Mesenchymal stem cell (in vitro differentiated cells and primary cell): Measurements from ENCODE around the gene TAS1R1.

Experiments used
- DNase-seq: peaks from one replicate; pipeline ENCODE4 v3.0.0-alpha.2; 2013
- H2AFZ ChIP-seq: one replicate; pipeline ENCODE4 v1.6.1; 2013; ENCODE audit warnings: low read depth, mild to moderate bottlenecking, control low read depth, inconsistent platforms, low read length, moderate library complexity
- H2AK5ac ChIP-seq: 2 replicates; pipeline ENCODE4 v1.6.1; 2013; ENCODE audit warnings: low read length, moderate library complexity, mild to moderate bottlenecking, inconsistent platforms; ENCODE audit not compliant: severe bottlenecking
- H2BK120ac ChIP-seq: one replicate; pipeline ENCODE4 v1.6.1; 2013; ENCODE audit warnings: low read depth, mild to moderate bottlenecking, inconsistent platforms, low read length, moderate library complexity
- H2BK12ac ChIP-seq, 2 experiments: one replicate each; pipeline ENCODE4 v1.6.1; 2013; ENCODE audit warnings: inconsistent platforms in 2 of 2, low read length in 2 of 2, mild to moderate bottlenecking in 2 of 2, moderate library complexity in 2 of 2, control low read depth in 1 of 2
- H2BK15ac ChIP-seq: one replicate; pipeline ENCODE4 v1.6.1; 2013; ENCODE audit warnings: mild to moderate bottlenecking, low read depth, inconsistent platforms; ENCODE audit not compliant: poor library complexity, severe bottlenecking
- H2BK5ac ChIP-seq: 2 replicates; pipeline ENCODE4 v1.6.1; 2013; ENCODE audit warnings: low read depth, mild to moderate bottlenecking, low read length, control low read depth, inconsistent platforms; ENCODE audit not compliant: poor library complexity, severe bottlenecking
- H3K14ac ChIP-seq, 2 experiments: one replicate each; pipeline ENCODE4 v1.6.1; 2013; ENCODE audit warnings: inconsistent platforms in 2 of 2, low read length in 2 of 2, control low read depth in 1 of 2, mild to moderate bottlenecking in 1 of 2, moderate library complexity in 1 of 2
- H3K18ac ChIP-seq, 2 experiments: one replicate each; pipeline ENCODE4 v1.6.1; 2013; ENCODE audit warnings: inconsistent platforms in 2 of 2, low read length in 2 of 2, control low read depth in 1 of 2, low read depth in 1 of 2, mild to moderate bottlenecking in 1 of 2
- H3K23ac ChIP-seq, 2 experiments: one replicate each; pipeline ENCODE4 v1.6.1; 2013; ENCODE audit warnings: inconsistent platforms in 2 of 2, low read length in 2 of 2, mild to moderate bottlenecking in 2 of 2, moderate library complexity in 2 of 2, control low read depth in 1 of 2
- H3K27ac ChIP-seq: 2 replicates; pipeline ENCODE4 v1.5.1; 2013; ENCODE audit warnings: mild to moderate bottlenecking, moderate library complexity, low read length, control low read depth, inconsistent platforms; ENCODE audit not compliant: poor library complexity, severe bottlenecking
- H3K27me3 ChIP-seq, 2 experiments: 2 replicates each; pipeline versions ENCODE4 v1.6.1 to v1.7.0; 2013; ENCODE audit warnings: low read length in 2 of 2, mild to moderate bottlenecking in 2 of 2, moderate library complexity in 2 of 2, control low read depth in 1 of 2, inconsistent platforms in 1 of 2; ENCODE audit not compliant: control insufficient read depth in 1 of 2, insufficient read depth in 1 of 2
- H3K36me3 ChIP-seq, 2 experiments: 2 replicates each; pipeline versions ENCODE4 v1.6.1 to v1.7.0; 2013; ENCODE audit warnings: low read length in 2 of 2, control low read depth in 1 of 2, inconsistent platforms in 1 of 2, low read depth in 1 of 2, mild to moderate bottlenecking in 1 of 2; ENCODE audit not compliant: insufficient read depth in 2 of 2, control insufficient read depth in 1 of 2
- H3K4ac ChIP-seq, 2 experiments: one replicate each; pipeline ENCODE4 v1.6.1; 2013; ENCODE audit warnings: inconsistent platforms in 2 of 2, low read length in 2 of 2, mild to moderate bottlenecking in 2 of 2, moderate library complexity in 2 of 2, control low read depth in 1 of 2, low read depth in 1 of 2
- H3K4me1 ChIP-seq: 2 replicates; pipeline ENCODE4 v1.6.1; 2013; ENCODE audit warnings: low read depth, low read length, control low read depth; ENCODE audit not compliant: control insufficient read depth, insufficient read depth
- H3K4me2 ChIP-seq: 2 replicates; pipeline ENCODE4 v1.6.1; 2013; ENCODE audit warnings: low read length, mild to moderate bottlenecking, inconsistent platforms; ENCODE audit not compliant: poor library complexity, severe bottlenecking
- H3K4me3 ChIP-seq, 2 experiments: 2 replicates each; pipeline versions ENCODE4 v1.5.1 to v1.7.0; 2013; ENCODE audit warnings: low read length in 2 of 2, mild to moderate bottlenecking in 2 of 2, control low read depth in 1 of 2, low read depth in 1 of 2; ENCODE audit not compliant: insufficient read depth in 1 of 2
- H3K79me1 ChIP-seq: replicated peaks from 2 replicates; pipeline ENCODE4 v1.6.1; 2013; ENCODE audit warnings: mild to moderate bottlenecking, control low read depth, low read length, inconsistent platforms; ENCODE audit not compliant: poor library complexity, severe bottlenecking
- H3K9ac ChIP-seq: 2 replicates; pipeline ENCODE4 v1.7.0; 2013; ENCODE audit warnings: mild to moderate bottlenecking, low read length, moderate library complexity
- H3K9me3 ChIP-seq: 2 replicates; pipeline ENCODE4 v1.7.0; 2013; ENCODE audit warnings: mild to moderate bottlenecking, low read length; ENCODE audit not compliant: control insufficient read depth
- H4K8ac ChIP-seq: one replicate; pipeline ENCODE4 v1.6.1; 2013; ENCODE audit warnings: inconsistent platforms, mild to moderate bottlenecking, low read length, moderate library complexity
- H4K91ac ChIP-seq: one replicate; pipeline ENCODE4 v1.6.1; 2013; ENCODE audit warnings: mild to moderate bottlenecking, low read length, inconsistent platforms
- WGBS: methylation state at CpG from one replicate; pipeline ENCODE4 v1.1.7; 2013; ENCODE audit warnings: mixed read lengths; 5-methylcytosine and 5-hydroxymethylcytosine counted together

TAS1R1 gene

GRCh38 chr1:6546326-6546725 is 8.8 kb upstream of the TAS1R1 start:
- Histone ChIP-seq H3K4ac (no peak overlapping the region), H2BK120ac (no peak overlapping the region), H3K4me3 (no peak overlapping the region), H4K91ac (no peak overlapping the region), H3K27me3 (no peaks in the 10 kb centered on the region), H3K14ac (no peak overlapping the region), H3K18ac (no peak overlapping the region), H3K9me3 (no peaks in the 10 kb centered on the region), H2BK15ac (no peak overlapping the region), H2AFZ (no peak overlapping the region), H3K36me3 (peaks cover 62 to 79% of the 10 kb centered on the region in 2 experiments), H3K9ac (peak overlapping the region; percentile 8), H3K4me1 (peaks cover 3% of the 10 kb centered on the region), H3K23ac (no peak overlapping the region), H2BK12ac (no peak overlapping the region), H3K27ac (no peak overlapping the region), H3K79me1 (peaks cover 30% of the 10 kb centered on the region), H2BK5ac (no peak overlapping the region), H2AK5ac (no peak overlapping the region), H4K8ac (no peak overlapping the region), H3K4me2 (no peak overlapping the region)
- no peak for DNase-seq
- WGBS = 92% methylated on average over 5 of the region's 5 CpGs

GRCh38 chr1:6547301-6547700 is 7.8 kb upstream of the TAS1R1 start:
- Histone ChIP-seq H3K9ac (peak overlapping the region; percentile 8), H3K4me3 (no peak overlapping the region), H3K4ac (no peak overlapping the region), H3K36me3 (peaks cover 57 to 72% of the 10 kb centered on the region in 2 experiments), H3K27ac (no peak overlapping the region), H3K14ac (no peak overlapping the region), H3K79me1 (peaks cover 30% of the 10 kb centered on the region), H3K9me3 (no peaks in the 10 kb centered on the region), H3K4me2 (no peak overlapping the region), H3K4me1 (peaks cover 3% of the 10 kb centered on the region), H2AK5ac (no peak overlapping the region), H2BK5ac (no peak overlapping the region), H4K8ac (no peak overlapping the region), H3K23ac (no peak overlapping the region), H3K18ac (no peak overlapping the region), H2AFZ (no peak overlapping the region), H4K91ac (no peak overlapping the region), H2BK15ac (no peak overlapping the region), H2BK12ac (no peak overlapping the region), H2BK120ac (no peak overlapping the region), H3K27me3 (no peaks in the 10 kb centered on the region)
- peak; percentile 20 for DNase-seq
- WGBS = 96% methylated on average over 4 of the region's 4 CpGs

- Histone ChIP-seq H3K36me3 (peaks cover 9 to 14% of the 10 kb centered on the region in 2 experiments), H3K4ac (peak within 1 kb of the TSS; percentile 85 to 98), H3K9me3 (no peaks in the 10 kb centered on the region), H3K14ac (peak within 1 kb of the TSS; percentile 27 to 77), H3K9ac (peak within 1 kb of the TSS; percentile 95), H2AFZ (peak within 1 kb of the TSS; percentile 48), H3K4me3 (peak within 1 kb of the TSS; percentile 93 to 95), H4K91ac (peak within 1 kb of the TSS; percentile 72), H3K23ac (peak within 1 kb of the TSS in 1 of 2 experiments; percentile 68), H3K4me2 (peak within 1 kb of the TSS; percentile 97), H2BK15ac (no peak within 1 kb of the TSS), H3K18ac (peak within 1 kb of the TSS; percentile 93 to 99), H4K8ac (peak within 1 kb of the TSS; percentile 97), H2AK5ac (no peak within 1 kb of the TSS), H2BK120ac (peak within 1 kb of the TSS; percentile 91), H3K27ac (no peak within 1 kb of the TSS), H3K27me3 (no peaks in the 10 kb centered on the region), H2BK12ac (peak within 1 kb of the TSS in 1 of 2 experiments; percentile 23), H3K4me1 (peaks cover 10% of the 10 kb centered on the region), H3K79me1 (peaks cover 9% of the 10 kb centered on the region), H2BK5ac (no peak within 1 kb of the TSS)
- 3% methylated on average over 77 of the region's 87 CpGs for WGBS
- DNase-seq = peak; percentile 92
These were observed 838 bp upstream of the TAS1R1 start, which contains the start of gene NOL9 for GRCh38 chr1:6554031-6554906. Gene NOL9, minus strand, starts transcription at chr1:6554513. Its CDS starts 11 bp downstream, at chr1:6554502.

- Histone ChIP-seq H2AK5ac (no peak overlapping the region), H3K4me1 (peaks cover 7% of the 10 kb centered on the region), H4K8ac (no peak overlapping the region), H2BK5ac (no peak overlapping the region), H2BK120ac (no peak overlapping the region), H3K9me3 (peaks cover 7% of the 10 kb centered on the region), H3K4me2 (no peak overlapping the region), H2AFZ (no peak overlapping the region), H4K91ac (no peak overlapping the region), H3K27ac (no peak overlapping the region), H3K9ac (no peak overlapping the region), H3K79me1 (peaks cover 4% of the 10 kb centered on the region), H2BK15ac (no peak overlapping the region), H3K4ac (no peak overlapping the region), H3K27me3 (peaks cover 3% of the 10 kb centered on the region in 2 experiments), H3K23ac (no peak overlapping the region), H3K14ac (no peak overlapping the region), H3K18ac (no peak overlapping the region), H2BK12ac (no peak overlapping the region), H3K36me3 (no peaks in the 10 kb centered on the region), H3K4me3 (no peak overlapping the region)
- DNase-seq = no peak
- WGBS = 100% methylated on average over 1 of the region's 1 CpG
These were observed 2.5 kb downstream of the TAS1R1 start for GRCh38 chr1:6557597-6557996.
